Measurements from ENCODE around the gene BID.
A peak's percentile ranks its signal among the peaks of the same experiment; 100 is the strongest.
"Not testable (repeated sequence)": the region's sequence is repeated elsewhere in the genome, so short reads cannot be mapped to it uniquely, and the experiment has no call there.

Gene BID

DNA sequence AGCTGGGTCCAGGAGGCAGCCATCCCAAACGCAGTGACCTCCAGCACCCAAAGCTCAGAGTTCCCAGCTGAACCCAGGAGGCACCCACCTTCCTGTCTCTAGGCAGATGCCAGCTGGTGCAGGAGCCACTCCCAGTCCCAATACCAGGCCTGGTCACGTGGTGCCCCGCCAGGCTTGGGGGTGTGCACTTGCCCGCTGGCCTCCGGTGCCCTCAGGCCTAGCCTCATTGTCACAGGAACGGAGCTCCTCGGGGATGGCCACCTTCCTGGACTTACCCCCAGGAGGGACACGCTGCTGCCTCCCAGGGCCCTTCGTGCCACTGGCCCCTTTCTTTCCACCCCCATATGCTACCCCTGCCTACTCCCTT lies 4.6 kb downstream of the BID start:
- DNase-seq (ENCODE audit: low read depth in 2 of 2) = no peak

DNA sequence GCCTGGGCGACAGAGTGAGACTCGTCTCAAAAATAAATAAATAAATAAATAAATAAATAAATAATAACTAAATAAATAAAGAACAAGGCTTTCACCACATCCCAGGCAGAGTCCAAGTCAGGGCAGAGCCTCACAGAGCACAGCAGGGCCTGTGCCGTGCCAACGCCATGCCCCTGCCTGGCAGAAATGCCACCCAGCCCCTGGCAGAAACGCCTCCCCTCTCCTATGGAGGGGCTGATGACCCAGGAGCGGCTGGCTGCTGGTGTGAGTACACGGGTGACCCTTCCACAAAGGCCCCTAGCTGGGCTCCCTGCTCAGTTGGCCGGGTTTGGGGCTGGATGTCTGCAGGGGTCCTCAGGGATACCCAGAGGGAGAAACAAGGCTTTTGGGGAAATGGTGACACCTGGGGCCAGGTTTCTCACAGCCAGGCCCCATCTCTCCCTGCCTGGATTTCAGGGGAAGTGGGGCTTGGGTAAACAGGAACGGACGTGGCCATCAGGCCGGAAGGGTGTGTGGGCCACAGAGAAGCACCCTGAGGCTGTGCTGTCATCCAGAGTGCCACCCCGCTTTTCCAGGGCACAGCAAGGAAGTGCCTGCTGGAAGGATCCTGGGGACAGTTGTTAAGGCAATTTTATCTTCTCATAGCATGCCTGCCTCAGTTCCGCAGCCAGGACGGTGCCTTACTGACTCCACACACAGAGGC lies 5.1 kb downstream of the BID start:
- DNase-seq (ENCODE audit: low read depth in 2 of 2) = no peak

DNA sequence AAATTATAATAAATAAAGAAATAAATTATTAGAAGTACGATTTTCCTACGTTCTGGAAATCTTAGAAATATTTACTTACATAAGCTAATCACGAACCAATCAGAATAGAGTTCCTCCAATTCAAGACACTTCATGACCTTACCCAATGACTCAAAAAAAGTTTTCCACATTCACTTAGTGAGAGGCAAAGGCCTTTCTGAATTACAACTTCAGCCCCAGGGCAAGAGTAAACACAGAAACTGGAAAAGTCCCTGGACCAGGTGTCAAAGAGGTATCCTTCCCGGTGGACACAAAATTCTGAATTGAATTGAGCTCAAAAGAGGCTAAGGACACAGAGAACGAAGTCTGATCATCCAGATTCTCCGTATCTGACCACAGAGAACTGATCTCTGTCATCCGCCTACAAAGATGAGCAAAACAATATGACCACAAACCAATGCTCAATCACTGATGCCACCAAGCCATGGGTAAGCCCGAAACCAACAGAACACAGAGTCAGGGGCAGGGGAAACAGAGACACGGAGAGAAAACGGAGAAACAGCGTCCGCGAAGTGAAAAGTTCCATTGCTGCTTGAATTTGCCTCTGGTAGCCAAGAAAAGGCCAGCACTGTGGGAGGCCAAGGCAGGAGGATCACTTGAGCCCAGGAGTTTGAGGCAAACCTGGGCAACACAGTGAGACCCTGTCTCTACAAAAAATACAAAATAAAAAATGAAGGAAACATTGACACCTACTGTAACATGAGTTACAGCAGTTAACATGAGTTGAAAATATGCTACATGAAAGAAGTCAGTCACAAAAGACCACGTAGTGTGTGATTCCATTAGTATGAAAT lies 6.8 kb downstream of the BID start:
- peak in 1 of 2 donors; percentile 43 for DNase-seq (ENCODE audit: low read depth in 2 of 2)

DNA sequence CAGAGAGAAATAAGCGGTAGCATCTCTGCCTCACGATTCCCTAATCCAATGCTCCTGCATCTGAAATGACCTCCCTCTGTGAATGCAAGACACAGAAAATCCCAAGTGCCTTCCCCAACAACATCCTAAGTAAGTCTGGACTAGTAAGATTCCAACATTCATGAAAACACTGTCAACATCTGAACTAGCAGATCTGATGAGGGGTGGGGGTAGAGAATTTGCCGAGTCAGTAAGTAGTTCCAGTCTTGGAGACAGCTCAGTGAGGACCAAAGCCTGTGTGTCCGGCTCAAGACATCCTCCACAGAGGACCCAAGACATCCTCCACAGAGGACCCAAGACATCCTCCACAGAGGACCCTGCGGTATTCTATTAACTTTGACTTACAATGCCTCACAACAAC lies 9.4 kb downstream of the BID start:
- not testable (repeated sequence) for DNase-seq (ENCODE audit: low read depth in 2 of 2)

DNA sequence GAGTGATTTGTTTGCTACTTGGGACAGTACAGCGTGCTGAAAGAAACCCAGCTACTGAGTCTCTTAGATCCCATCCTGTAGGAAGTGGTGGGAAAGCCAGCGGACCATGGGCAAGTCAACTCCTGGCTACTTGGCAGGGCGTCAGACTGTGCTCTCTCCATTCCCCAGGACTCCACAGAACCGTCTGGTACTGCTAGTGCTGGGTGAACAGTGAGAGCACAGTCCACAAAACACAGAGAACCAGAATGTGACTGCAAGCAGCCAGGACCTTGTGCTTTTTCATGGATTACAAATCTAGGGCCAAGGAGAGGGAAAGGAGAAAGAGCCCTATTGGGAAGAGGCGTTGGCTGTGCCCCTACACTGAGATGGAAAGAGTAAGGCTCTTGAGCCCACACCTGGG lies 10.2 kb downstream of the BID start:
- no peak for DNase-seq (ENCODE audit: low read depth in 2 of 2)

DNA sequence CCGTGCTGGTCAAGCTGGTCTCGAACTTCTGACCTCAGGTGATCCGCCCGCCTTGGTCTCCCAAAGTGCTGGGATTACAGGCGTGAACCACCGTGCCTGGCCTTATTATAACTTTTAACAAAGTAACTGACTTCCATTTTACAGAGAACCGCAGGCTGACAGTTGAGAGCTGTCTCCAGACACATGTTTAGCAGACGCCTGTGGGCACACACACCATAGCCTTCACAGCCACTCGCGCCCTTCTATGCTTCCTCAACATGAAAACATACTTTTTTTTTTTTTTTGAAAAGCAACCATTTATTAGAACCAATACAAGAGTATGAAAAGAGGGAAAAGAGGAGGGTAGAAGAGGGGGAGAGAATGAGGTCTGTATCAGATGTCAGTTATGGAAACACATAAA lies 10.8 kb downstream of the BID start:
- not testable (repeated sequence) for DNase-seq (ENCODE audit: low read depth in 2 of 2)

DNA sequence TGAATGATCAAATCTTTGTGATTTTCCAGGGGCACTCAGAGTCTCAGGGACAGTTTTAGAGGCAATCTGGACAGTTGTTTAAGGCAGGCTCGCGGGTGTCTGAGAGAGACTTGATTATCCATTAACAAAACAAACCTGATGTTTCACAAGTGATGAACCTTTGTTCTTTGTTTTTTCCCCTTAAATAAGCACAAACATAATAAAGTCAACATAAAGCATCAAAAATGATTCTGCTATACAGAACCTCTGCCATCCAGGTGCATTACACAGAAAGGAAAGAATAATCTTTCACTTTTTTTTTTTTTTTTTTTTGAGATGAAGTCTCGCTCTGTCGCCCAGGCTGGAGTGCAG lies 13.2 kb downstream of the BID start:
- DNase-seq (ENCODE audit: low read depth in 2 of 2) = no peak

DNA sequence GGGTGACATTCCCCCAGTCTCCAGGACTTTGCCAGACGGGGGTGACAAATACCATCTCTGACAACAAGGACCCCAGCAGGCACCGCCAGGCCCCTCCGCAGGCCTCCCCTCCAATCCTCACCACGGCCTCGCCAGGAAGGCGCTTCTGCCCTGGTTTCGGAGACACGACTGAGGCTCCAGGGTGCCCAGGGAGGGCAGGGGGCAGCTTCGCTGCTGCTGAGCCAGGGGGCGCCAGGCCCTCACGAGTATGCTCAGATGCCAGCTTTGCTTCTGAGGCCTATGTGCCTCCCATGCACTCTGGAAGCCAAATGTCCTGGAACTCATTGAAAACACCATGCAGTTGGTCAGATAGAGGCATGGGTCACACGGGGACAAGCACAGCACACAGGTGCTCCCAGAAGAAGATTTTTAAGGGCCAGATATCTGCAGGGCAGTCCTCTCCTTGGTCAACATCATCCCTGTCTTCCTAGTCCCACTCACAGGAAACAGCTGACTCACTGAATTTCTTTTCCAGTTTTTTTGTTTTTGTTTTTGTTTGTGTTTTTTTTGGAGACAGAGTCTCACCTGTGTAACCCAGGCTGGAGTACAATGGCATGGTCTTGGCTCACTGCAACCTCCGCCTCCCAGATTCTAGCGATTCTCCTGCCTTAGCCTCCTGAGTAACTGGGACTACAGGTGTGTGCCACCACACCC lies 19.9 kb downstream of the BID start:
- no peak for DNase-seq (ENCODE audit: low read depth in 2 of 2)

DNA sequence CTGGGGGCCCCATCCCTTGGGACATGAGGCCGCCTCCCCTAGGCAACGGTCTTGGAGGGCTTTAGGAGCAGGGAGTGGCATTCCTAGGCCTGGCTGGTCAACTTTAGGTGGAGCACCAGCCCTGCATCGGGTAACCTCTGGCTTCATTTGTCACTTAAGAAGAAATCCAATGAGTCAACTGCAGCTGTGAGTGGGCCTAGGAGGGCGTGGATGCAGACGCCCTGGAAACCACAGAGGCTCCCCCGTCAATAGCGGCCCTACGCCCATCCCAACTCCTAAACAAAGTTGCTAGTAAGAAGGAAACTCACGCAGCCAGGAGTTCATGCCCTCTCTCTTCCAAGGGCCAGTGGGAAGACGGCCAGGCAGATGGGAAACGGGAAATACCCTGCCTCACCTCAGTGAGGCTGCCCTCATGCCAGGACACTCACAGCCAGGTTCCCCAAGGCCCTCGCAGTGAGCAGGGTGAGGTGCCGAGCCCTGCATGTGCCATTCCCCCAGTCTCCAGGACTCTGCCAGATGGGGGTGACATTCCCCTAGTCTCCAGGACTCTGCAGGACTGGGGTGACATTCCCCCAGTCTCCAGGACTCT lies 20.8 kb downstream of the BID start:
- no peak for DNase-seq (ENCODE audit: low read depth in 2 of 2)

DNA sequence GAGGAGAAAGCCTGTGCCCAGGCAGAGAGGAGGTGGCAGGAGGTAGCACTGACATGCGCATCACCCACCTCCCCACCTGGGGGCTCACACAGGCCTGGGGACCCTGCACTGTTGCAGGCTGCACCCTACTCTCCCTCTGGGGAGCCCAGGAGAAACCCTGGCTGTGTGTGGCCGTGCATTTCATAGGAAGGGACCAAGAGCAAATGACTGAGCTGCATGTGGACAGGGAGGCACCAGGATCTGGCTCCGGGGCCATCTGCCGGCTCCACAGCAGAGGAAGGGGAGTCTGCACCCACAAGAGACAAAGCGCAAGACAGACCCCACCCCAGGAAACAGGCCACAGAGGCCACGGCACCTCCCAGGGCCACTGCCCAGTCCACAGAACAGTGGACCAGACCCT lies 22.7 kb downstream of the BID start:
- DNase-seq (ENCODE audit: low read depth in 2 of 2) = no peak

DNA sequence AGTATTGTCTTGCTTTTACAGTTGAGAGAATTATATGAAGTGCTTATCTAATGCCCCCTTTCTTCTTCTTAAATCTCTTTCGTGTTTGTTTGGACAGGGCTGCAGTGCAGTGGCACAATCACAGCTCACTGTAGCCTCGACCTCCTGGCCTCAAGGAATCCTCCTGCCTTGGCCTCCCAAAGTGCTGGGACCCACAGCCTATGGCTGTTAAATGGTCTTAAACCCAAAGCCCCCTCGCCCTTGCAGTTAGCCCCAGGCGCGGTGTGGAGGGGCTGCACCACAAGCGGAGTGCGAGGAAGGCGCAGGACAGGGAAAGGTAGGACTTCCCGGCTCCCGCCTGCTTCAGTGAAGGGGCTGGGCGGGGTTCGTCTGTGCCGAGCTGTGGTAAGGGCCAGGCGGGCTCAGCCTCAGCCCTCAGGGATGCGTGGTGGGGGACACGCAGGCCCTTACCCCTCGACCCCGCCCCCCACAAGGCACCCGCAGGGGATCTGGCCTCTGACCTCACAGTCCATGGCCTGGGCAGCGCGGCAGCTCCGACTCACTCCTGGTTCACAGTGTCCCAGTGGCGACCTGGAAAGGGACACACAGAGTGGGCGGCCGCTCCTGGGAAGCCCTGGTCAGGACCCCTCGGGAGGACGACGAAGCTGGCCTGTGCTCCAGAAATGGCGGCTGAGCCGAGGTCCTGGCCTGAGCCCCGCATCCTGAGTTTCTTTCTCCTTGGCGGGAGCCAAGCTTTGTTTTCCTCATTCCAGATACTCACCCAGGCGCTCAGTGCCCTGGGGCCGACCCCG lies 24.5 kb downstream of the BID start:
- no peak for DNase-seq (ENCODE audit: low read depth in 2 of 2)

DNA sequence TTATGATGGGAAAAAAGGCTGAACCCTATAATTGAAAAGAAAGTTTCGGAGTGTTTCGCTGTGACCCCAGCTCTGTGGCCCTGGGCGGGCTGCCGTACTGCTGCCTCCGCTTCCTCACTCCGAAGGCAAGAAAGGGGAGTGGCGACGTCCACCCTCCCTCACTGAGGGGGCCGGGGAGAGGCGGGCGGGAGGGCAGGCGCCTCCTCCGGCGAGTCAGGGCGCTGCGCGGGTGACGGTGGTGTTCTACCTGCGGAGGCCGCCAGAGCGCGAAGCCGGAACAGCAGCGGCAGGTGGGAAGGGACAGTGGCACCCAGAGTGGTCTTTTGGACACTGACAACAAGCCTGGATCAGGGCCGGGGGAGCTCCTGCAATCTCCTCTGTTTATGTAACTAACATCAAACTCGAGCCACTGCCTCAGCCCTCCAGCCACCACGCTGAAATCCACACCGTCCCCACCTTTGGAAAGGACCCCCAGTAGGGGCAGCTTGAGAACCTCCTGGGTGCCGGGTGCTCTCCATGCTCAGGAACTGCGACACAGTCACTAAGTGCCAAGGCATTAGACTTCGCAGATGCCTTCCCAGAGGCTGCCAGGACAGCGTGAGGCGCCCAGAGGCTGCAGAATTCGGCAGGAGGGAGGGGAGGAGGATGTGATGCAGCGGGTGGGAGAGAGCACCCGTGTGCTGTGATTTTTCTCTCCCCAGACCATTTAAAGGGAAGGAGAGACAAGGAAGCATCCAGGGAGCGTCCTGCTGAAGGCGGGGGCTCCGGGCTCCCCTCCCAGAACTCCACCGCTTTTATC lies 25.5 kb downstream of the BID start:
- no peak for DNase-seq (ENCODE audit: low read depth in 2 of 2)

DNA sequence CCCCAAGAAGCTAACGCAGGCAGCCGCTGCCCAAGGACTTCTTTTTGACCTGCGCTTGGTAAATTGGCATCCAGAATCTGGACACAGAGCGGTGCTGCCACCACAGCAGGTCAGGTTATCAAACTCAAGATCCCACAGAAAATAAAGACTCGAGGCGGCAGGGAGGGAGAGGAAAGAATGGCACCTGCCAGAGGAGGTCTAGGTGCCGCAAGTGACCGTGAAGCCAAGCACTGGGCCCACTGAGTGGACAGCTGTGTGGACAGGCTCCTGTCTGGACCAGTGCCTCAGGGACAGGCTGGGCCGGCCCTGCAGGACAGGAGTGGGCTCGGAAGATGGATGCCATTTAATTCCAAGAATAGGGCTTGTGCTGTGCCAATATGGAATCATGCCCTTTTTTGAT lies 27.4 kb downstream of the BID start:
- DNase-seq (ENCODE audit: low read depth in 2 of 2) = no peak

DNA sequence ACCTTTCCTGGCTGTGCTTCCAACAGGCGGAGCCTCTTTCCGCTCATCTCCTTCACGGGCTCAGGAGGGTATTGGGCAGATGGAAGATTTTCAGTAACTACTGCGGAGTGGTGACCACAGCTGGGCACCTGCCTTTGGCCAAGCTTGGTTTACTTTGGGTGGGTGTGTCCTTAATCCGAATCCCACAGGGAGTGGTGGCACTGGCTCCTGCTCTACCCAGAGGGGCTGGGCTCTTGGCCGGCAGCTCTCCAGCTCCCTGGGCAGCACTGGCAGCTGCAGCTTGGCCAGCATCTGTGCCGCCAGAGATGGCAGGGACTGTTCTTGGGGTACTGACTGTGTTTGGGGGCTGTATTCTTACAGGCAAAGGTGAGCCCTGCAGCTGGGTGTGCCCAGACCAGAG lies 29.8 kb downstream of the BID start:
- no peak for DNase-seq (ENCODE audit: low read depth in 2 of 2)

DNA sequence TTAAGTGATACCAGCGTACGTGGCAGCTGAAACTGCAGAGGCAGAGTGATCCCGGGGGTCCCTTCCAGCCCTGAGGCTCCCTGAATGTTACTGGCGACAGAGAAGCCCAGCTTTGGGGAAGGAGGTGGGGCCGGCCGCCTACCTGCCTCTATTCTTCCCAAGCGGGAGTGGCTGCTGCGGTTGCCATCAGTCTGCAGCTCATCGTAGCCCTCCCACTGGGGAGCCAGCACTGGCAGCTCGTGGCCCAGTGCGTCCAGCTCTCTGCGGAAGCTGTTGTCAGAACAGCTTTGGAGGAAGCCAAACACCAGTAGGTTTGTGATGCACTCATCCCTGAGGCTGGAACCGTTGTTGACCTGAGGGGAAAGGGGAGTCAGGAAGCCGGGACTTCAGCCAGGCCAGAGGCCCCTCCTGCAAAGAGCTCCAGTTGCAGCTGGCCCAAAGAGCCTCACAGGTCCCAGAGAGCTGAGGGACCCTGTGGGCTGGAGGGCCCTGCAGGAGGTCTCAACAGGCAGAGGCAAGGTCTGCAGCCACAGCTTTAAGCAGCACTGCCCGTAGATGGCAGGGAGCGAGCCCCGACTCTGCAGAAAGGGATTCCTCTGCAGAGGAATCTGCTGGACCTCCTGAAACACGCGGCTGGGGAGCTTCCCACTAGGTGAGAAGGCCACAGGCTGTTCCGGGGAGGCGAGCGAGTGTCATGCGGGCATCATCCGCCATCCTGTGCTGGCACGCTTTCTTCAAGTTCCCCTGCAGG lies 30.4 kb downstream of the BID start:
- no peak for DNase-seq (ENCODE audit: low read depth in 2 of 2)

DNA sequence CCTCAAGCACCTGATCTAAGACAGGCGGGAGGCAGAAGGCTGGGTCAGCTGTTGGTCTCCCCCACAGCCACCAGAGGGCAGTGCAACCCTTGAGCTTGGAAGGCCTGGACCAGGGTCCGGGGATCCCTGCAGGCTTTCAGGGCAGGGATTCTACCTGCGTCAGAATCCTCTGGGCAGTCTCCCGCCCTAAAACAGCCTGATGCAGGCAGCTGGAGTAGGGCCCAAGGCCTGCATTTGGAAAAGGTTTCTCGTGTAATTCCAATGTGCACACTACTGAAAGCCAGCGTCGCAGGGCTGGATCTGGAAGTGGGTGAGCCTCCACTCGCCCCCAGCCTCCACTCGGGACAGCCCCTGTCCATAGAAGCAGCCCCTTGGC lies 31.8 kb downstream of the BID start:
- peak; percentile 24 to 31 for DNase-seq (ENCODE audit: low read depth in 2 of 2)

DNA sequence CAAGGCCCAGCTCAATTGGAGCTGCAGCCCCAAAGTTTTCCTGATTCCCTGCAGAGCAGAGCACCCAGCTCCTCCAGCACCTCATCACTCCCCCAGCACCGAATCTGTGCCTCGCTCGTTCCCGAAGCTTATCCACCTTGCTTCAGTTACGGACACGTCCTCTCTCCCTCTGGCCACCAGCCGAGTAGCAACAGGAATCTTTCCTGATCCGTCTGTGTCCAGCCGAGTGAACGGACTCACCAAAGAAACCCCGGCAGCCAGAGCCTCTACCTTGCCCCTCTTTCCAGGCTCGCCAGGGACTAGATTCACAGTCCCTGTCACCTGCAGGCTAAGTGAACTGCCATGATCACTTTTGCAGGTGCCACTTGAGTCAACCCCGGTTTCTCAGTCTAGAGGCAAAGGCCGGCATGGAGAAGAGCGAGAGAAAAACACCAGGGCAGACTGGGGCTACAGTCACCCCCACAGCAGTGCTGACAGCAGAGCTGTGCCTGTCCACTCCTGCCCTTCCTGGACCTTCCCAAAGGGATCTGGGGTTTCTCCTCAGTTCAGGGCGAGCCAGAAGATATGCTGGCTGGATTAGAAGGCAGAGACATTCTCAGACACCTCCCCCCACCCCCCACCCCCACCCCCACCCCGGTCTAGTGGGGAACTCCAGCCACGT lies 32.3 kb downstream of the BID start:
- DNase-seq (ENCODE audit: low read depth in 2 of 2) = no peak

DNA sequence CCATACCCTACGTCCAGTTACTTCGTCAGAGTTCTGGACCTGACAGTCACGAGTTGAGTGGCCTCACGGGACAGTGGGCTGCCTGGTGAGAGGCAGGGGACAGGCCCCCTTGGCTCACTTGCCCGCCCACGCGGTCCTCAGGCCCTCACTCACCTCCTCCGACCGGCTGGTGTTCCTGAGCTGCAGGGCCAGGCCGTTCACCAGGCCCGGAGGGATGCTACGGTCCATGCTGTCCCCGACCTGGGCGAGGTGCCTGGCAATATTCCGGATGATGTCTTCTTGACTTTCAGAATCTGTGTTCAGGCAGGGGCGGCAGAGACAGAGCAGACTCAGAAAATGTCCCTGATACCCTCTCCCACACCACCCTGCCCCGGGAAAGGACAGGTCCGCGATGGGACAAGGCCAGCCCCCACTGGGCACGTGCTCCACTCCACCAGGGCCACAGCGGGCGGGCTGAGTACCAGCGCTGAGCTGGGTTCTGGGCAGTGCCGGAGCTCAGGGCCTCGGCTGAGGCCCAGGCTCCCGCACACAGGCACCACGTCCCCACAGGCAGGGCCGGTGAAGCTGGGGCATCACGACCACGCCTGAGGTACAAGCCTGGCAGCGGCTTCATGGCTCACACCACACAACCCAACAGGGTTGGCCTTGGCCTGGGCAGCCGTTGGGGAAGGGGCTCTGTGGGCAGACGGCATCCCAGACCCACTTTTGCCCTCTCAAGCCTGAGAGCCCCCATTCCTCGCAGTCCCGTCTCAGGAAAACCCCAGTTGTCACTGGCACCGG lies 34.9 kb downstream of the BID start:
- DNase-seq (ENCODE audit: low read depth in 2 of 2) = no peak
